Type B pancreatic cell (in vitro differentiated cells): ENCODE measurements around the gene ALCAM. TPM values are rescaled to one million over a fixed set of nuclear protein-coding genes. Genes with fewer than 3 reads are reported as not detected.

Source experiments
- DNase-seq: peaks from one replicate; pipeline ENCODE4 v3.0.0; 2021; ENCODE audit warnings: mixed read lengths; ENCODE audit not compliant: unreplicated experiment; ENCODE audit errors: extremely low spot score
- H3K27ac Mint-ChIP-seq: 2 replicates; pipeline ENCODE4 v1.8.0; 2021; ENCODE audit warnings: mild to moderate bottlenecking, mixed read lengths
- H3K27me3 Mint-ChIP-seq: 2 replicates; pipeline ENCODE4 v1.8.0; 2021; ENCODE audit warnings: mixed read lengths
- H3K36me3 Mint-ChIP-seq: 2 replicates; pipeline ENCODE4 v1.8.0; 2021; ENCODE audit warnings: mixed read lengths
- H3K4me1 Mint-ChIP-seq: one replicate; pipeline ENCODE4 v1.8.0; 2021; ENCODE audit warnings: mixed read lengths; ENCODE audit not compliant: unreplicated experiment
- H3K4me3 Mint-ChIP-seq: 2 replicates; pipeline ENCODE4 v1.8.0; 2021; ENCODE audit warnings: mild to moderate bottlenecking, mixed read lengths
- H3K9me3 Mint-ChIP-seq: 2 replicates; pipeline ENCODE4 v1.8.0; 2021; ENCODE audit warnings: mixed read lengths
- CTCF ChIP-seq: fragments of 200-600 bp; sonication (generic); conservative IDR thresholded peaks from 2 replicates; pipeline ENCODE4 v1.5.0; 2021; ENCODE audit warnings: antibody characterized with exemption, mild to moderate bottlenecking
- total RNA-seq: library from RNA; stranded (reverse); gene quantifications from 2 replicates; pipeline ENCODE4 v1.2.1, GENCODE V29; 2021; ENCODE audit warnings: low replicate concordance

Gene ALCAM
- total RNA-seq, 1 donor from 2014 or later: 101 TPM

DNA sequence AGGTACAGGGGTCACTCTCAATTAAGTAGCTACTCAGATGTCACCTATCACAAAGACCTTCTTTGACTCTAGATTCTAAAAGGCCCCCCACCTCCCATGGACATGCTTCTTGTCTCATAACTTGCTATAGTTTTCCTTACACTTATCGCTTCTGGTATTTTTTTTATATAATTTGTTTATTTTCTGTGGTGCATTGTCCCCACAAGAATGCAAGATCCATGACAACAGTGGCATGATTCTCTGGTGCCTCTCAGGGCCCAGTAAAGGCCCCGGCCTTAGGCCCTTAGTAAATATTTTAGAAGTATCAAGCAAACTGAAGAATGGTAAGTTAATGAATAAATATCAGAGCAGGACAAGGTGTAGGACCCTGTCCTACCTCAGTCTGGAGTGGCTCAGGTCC lies 253.5 kb downstream of the ALCAM start:
- TF ChIP-seq CTCF: no peak

GRCh38 chr3:105622169-105622568 lies 255.5 kb downstream of the ALCAM start:
- TF ChIP-seq CTCF: no peak
- no peak for DNase-seq
- H3K4me1 Mint-ChIP-seq: peaks cover 3% of the 10 kb centered on the region
- no peak overlapping the region for H3K27ac Mint-ChIP-seq
- H3K36me3 Mint-ChIP-seq: no peaks in the 10 kb centered on the region
- no peaks in the 10 kb centered on the region for H3K9me3 Mint-ChIP-seq
- no peaks in the 10 kb centered on the region for H3K27me3 Mint-ChIP-seq
- H3K4me3 Mint-ChIP-seq: no peak overlapping the region

More for the DNA sequence above, 253.5 kb downstream of the ALCAM start:
- Mint-ChIP-seq H3K4me1 (peaks cover 10% of the 10 kb centered on the region), H3K27ac (no peak overlapping the region), H3K9me3 (no peaks in the 10 kb centered on the region), H3K36me3 (no peaks in the 10 kb centered on the region), H3K4me3 (no peak overlapping the region), H3K27me3 (no peaks in the 10 kb centered on the region)
- DNase-seq: no peak
